Measurements from ENCODE around the gene PPP1R18.
A peak's percentile ranks its signal among the peaks of the same experiment; 100 is the strongest.
"Not testable (repeated sequence)": the region's sequence is repeated elsewhere in the genome, so short reads cannot be mapped to it uniquely, and the experiment has no call there.

Gene PPP1R18

DNA sequence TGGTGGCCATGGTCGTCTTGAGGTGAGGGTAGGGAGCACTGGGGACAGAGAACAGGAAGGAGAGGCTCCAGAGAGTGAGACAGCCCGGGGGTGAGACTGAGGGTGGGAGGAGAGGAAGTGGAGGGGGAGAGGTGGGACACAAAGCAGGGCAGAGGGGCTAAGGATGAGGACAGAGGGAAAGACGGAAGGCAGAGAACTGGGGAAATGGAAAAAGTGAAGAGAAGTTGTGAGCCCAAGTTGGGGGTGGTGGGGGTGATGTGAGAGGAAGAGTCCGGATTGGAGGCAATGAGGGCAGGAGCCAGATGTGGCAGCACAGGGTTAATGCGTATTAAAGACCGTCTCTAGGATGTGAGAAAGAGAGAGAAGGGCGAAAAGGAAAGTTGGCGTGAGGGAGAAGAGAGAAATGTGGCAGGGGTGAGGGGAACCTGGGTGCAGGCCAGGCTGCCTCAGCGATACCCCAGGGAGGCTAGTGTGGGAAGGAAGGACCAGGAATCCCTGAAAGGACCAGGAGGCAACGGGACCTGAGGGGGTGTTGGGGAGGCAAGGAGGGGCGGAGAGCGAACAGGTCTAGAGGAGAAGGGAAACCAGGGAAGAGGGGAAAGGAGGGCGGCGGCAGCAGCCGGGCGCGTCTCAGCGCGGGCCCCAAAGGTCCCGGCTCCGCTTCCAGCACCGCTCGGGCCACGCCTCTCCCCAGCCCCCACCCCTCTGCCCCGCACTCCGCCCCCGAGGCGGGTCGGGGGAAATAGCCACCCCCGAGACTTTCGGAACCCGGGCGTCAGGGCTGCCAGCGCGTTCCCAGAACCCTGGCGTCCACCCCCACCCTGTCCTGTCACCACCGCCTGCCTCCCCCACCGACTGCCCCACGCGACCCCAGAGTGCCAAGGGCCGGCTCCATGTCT is at the start of gene PPP1R18:
PPP1R18 (minus strand) TSS at position 637 of the 899 bp plus-strand sequence; CDS start at position 10, 627 bp downstream.
- peak in 1 of 2 experiments; percentile 24 for DNase-seq

DNA sequence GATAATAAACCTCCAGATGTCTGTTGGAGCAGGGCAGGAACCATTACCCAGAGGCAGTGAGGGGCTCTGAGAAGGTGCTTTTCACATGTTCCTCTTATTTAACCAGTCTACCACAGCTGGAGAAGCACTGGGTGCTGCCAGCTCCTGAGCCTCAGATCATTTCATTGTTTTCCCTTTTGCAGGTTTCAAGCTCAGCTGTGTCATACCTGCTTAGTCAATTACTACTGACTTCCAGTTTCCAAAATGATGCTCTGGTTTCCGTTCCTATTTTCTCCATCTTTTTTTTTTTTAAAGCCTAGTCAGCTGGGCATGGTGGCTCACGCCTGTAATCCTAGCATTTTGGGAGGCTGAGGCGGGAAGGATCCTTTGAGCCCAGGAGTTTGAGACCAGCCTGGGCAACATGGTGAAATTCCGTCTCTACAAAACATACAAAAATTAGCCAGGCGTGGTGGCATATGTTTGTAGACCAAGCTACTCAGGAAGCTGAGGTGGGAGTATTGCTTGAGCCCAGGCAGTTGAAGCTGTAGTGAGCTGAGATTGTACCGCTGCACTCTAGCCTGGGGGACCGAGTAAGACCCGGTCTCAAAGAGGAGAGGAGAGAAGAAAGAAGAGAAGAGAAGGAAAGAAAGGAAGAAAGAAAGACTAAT is 49.3 kb upstream of the PPP1R18 start:
- DNase-seq = no peak

DNA sequence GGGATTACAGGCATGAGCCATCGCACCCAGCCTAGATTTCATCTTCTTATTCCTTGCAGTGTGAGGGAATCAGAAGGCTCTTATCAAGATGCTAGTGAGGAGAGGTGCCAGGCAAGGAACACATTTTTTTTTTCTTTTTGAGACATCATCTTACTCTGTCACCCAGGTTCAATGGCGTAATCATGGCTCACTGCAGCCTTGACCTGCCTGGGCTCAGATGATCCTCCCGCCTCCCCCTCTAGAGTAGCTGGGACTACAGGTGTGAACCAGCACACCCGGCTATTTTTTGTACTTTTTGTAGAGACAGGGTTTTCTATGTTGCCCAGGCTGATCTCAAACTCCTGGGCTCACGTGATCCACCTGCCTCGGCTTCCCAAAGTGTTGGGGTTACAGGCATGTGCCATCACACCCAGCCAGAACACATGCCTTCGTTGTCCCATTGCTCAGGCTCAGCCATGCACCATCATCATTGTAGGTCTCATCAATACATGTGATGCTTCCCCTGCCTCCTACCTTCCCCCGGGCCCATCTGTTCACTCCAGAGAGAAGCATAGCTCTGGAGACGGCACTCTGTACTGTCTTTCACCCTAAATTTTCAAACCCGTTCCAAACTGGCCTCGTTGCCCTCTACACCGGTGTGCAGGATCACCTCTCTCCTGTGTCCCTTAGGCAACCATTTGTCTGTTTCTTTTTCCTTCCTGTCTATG is 45.9 kb upstream of the PPP1R18 start:
- no peak for DNase-seq

DNA sequence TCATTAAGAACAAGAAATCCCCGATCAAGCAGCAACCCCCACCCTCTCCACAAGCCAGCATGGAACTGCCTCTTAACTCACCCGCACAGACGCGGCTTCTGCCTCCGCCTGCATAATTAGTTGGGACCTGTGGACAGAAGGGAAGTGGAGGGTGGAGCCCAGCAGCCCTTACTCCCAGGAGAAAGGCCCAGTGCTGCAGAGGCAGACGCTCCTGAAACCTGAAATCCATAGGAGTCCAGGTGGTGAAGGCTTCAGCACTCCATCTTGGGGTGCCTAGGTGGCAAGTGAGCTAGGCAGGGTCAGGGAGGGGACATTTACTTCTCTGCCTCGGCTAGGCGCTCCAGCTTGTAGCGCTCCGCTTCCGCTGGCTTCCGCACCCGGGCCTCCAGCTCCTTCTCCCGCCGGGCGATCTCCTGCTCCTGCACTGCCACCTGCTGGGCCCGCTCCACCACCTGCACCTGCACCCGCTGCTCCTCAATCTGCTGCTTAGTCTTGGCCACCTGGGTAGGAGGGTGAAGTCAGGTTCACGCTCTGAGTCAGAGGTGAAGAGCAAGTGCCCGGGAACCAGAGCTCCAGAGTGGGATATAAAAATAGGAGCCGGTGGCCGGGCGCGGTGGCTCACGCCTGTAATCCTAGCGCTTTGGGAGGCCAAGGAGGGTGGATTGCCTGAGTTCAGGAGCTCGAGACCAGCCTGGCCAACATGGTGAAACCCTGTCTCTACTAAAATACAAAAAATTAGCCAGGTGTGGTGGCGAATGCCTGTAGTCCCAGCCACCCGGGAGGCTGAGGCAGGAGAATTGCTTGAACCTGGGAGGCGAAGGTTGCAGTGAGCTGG is 44.4 kb upstream of the PPP1R18 start:
- peak; percentile 83 for DNase-seq

DNA sequence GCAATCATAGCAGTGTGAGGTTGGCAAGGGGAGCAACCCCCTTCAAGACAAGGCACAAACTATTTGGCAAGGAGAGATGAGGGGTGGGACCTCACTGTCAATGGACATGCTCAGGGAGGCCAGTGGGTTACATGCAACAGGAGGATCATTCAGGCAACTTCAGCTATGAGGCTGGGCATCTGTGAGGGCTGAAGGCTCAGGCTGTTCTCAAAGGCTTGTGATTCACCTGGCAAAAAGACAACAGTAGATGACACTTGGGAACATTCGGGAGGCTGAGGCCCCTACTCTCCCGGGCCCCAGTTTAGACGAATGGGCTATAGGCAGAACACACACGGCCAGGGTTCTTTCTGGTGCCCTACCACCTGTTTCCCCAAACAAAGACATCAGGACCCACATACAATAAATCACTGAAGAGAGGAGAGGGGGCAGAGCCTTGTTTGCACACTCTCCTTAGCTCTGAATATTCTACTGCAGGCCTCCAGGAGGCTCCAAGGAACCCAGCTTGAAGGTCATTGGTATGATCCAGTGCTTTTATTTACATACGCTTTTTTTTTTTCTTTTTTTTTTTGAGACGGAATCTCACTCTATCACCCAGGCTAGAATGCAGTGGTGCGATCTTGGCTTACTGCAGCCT is 41.6 kb upstream of the PPP1R18 start:
- DNase-seq = no peak

GRCh38 chr6:30726506-30727413 is 40.3 kb upstream of the PPP1R18 start:
- DNase-seq = no peak

GRCh38 chr6:30725713-30726505 is 39.5 kb upstream of the PPP1R18 start:
- DNase-seq = peak in 1 of 2 experiments; percentile 24

DNA sequence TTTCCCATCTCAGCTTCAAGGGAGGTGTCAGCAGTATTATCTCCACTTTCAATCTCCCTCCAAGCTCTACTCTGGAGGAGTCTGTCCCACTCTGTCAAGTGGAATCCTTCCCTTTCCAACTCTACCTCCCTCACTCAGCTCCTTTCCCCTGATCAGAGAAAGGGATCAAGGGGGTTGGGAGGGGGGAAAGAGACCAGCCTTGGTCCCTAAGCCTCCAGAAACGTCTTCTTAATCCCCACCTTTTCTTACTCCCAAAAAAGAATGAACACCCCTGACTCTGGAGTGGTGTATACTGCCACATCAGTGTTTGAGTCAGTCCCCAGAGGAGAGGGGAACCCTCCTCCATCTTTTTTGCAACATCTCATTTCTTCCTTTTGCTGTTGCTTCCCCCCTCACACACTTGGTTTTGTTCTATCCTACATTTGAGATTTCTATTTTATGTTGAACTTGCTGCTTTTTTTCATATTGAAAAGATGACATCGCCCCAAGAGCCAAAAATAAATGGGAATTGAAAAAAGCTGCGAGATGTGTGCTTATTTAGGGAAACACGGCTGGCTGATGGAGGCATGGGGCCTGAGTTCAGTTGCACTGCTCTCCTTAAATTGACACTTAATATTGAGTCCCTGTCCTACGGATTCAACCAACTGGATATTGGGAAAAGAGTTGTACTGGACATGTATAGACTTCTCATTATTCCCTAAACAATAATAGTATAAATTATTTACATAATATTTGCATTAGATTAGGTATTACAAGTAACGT is 38.6 kb upstream of the PPP1R18 start:
- DNase-seq = no peak

- DNase-seq = peak in 1 of 2 experiments; percentile 41
These were observed 37.6 kb upstream of the PPP1R18 start for GRCh38 chr6:30723843-30724741.

- not testable (repeated sequence) for DNase-seq
These were observed 36.9 kb upstream of the PPP1R18 start for GRCh38 chr6:30723159-30723842.

DNA sequence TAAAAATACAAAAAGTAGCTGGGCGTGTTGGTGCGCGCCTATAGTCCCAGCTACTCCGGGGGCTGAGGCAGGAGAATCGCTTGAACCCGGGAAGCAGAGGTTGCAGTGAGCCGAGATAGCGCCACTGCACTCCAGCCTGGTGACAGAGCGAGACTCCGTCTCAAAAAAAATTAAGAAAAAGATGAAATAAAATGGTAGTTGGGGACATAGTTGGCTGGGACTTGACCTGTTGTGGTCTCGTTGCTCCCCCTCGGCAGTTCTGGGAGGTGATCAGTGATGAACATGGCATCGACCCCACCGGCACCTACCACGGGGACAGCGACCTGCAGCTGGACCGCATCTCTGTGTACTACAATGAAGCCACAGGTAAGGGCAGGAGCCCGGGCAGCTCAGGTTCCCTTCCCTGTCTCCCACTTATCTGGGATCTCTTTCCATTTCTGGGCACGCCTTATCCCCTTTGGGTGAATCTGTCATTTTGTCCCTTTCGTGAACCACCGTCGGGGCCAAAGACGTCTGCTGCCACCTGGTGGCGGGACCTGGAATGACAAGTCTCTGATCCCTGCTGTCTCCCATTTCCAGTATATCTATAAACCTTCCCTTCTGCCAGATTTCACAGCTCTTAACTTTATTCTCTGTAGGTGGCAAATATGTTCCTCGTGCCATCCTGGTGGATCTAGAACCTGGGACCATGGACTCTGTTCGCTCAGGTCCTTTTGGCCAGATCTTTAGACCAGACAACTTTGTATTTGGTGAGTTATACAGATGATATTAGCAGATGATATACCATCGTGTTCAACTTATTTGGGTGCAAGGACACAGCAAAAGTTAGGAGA is 36.1 kb upstream of the PPP1R18 start:
- DNase-seq = peak; percentile 73 to 78

DNA sequence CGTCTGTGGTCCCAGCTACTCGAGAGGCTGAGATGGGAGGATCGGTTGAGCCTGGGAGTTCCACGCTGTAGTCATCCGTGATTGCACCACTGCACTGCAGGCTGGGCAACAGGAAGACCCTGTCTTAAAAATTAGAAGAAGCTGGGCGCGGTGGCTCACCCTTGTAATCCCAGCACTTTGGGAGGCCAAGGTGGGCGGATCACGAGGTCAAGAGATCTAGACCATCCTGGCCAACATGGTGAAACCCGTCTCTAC is 35.5 kb upstream of the PPP1R18 start:
- DNase-seq = not testable (repeated sequence)

DNA sequence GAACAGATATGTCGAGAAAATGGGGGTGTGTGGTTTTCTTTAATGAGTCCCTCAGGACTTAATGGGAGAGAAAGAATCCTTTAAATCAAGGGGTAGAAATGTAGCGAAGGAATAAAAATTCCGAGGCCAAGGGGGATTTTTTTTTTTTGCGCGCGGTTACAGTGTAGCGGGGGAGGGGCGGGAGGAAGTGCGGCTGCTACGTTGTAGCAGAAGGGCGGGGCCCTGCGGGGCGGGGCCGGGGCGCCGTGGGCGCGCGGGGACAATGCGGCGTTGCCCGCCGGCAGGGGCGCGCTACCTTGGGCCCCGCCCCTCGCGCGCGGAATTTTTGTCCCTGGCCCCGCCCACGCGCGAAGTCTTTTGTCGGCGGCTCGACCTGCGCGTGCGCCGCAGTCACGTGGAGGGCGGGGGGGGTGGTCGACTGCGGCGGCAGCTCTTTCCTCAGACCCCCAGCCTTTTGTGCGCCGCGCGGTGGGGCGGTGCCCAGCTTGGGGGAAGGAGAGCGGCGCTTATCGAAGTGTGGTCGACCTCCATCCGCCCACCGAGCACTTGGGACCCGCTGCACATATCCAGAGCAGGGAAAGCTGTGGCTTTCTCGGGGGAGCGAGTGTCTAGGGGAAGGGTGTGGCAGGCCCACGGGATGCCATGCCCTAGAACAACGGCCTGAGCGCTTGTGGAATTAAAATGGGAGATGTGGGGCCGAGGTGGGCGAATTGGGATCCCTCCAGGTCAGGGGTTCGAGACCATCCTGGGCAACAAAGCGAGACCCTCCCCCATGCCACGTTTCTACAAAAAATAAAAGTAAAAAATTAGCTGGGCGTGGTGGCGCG is 35.0 kb upstream of the PPP1R18 start:
- peak; percentile 85 to 92 for DNase-seq

DNA sequence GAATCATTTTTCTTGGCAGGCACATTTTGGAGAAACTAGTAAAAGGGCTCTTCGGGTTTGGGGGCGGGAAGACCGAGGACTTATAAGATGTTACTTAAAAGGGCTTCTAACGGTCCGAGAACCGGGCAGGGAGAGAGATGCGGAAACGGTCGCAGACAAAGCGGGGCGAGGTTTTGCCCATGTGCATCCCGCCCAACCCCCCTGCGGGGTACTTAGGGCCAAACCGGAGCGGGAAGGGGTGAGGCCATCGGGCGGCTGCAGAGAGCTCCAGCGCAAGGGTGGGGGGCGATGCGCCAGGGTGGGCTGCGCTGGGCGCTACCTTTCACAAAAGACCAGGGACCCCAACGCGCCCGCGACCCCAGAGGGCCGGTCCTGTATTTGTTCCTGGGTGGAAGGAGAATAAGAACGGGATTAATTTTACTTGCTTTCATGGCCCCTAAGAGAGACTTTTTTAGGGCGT is 34.3 kb upstream of the PPP1R18 start:
- peak; percentile 78 to 79 for DNase-seq
